GM21786 (cell line): ENCODE results near the gene TMEM109.
A peak's percentile ranks its signal among the peaks of the same experiment; 100 is the strongest.

Source experiments
- ATAC-seq: cut with Tn5 transposase; IDR thresholded peaks from one replicate; pipeline ENCODE4 v1.9.1; 2021; ENCODE audit not compliant: unreplicated experiment

The TMEM109 gene

GRCh38 chr11:60939301-60939700 is 25.3 kb downstream of the TMEM109 start:
- no peak for ATAC-seq

GRCh38 chr11:60939855-60940254 is 25.9 kb downstream of the TMEM109 start:
- ATAC-seq = no peak

- ATAC-seq = no peak
Observed at GRCh38 chr11:60941371-60942119, 27.6 kb downstream of the TMEM109 start.

GRCh38 chr11:60942219-60942618 is 28.3 kb downstream of the TMEM109 start:
- no peak for ATAC-seq

- no peak for ATAC-seq
Observed at GRCh38 chr11:60942970-60943565, 29.1 kb downstream of the TMEM109 start.

- ATAC-seq = no peak
Observed at GRCh38 chr11:60944490-60945294, 30.7 kb downstream of the TMEM109 start.

- ATAC-seq = no peak
Observed at GRCh38 chr11:60945295-60945667, 31.3 kb downstream of the TMEM109 start.

- no peak for ATAC-seq
Observed at GRCh38 chr11:60946601-60947264, 32.8 kb downstream of the TMEM109 start.

GRCh38 chr11:60947700-60948099 is 33.7 kb downstream of the TMEM109 start:
- ATAC-seq = no peak

GRCh38 chr11:60948250-60948649 is 34.3 kb downstream of the TMEM109 start:
- ATAC-seq = no peak

GRCh38 chr11:60950024-60950423 is 36.1 kb downstream of the TMEM109 start:
- ATAC-seq = no peak

- ATAC-seq = no peak
Observed at GRCh38 chr11:60950933-60951605, 37.1 kb downstream of the TMEM109 start.

- ATAC-seq = no peak
Observed at GRCh38 chr11:60951606-60951903, 37.6 kb downstream of the TMEM109 start.

GRCh38 chr11:60951904-60952741 is 38.2 kb downstream of the TMEM109 start, which contains the start of gene SLC15A3:
TSS of gene SLC15A3 (minus strand) at chr11:60952176. CDS start at chr11:60951551, 625 bp downstream.
- peak; percentile 83 for ATAC-seq

GRCh38 chr11:60952742-60953170 is 38.8 kb downstream of the TMEM109 start:
- no peak for ATAC-seq

- ATAC-seq = no peak
Observed at GRCh38 chr11:60953781-60954180, 39.8 kb downstream of the TMEM109 start.

GRCh38 chr11:60954421-60954820 is 40.5 kb downstream of the TMEM109 start:
- ATAC-seq = no peak

GRCh38 chr11:60955571-60955970 is 41.6 kb downstream of the TMEM109 start:
- ATAC-seq = no peak

GRCh38 chr11:60957188-60957587 is 43.2 kb downstream of the TMEM109 start:
- ATAC-seq = no peak

GRCh38 chr11:60959431-60959830 is 45.5 kb downstream of the TMEM109 start:
- no peak for ATAC-seq
